Astrocyte (in vitro differentiated cells and primary cell): ENCODE data around the gene RHOT1.

Source experiments
- CTCF ChIP-seq: IDR thresholded peaks from 2 replicates; pipeline ENCODE4 v1.5.1; 2011; ENCODE audit warnings: low read depth, mild to moderate bottlenecking, inconsistent platforms, low read length, moderate library complexity; ENCODE audit not compliant: insufficient read depth
- EZH2 ChIP-seq: IDR thresholded peaks from 2 replicates; pipeline ENCODE4 v1.6.1; 2012; ENCODE audit warnings: mild to moderate bottlenecking, low read length, inconsistent platforms; ENCODE audit not compliant: insufficient read depth

- TF ChIP-seq CTCF = no peak
- TF ChIP-seq EZH2 = no peak
Observed at GRCh38 chr17:32160526-32160925, 18.2 kb downstream of the RHOT1 start.
